ENCODE results near the gene IL17D. TPM values are rescaled to one million over a fixed set of nuclear protein-coding genes. Genes with fewer than 3 reads are reported as not detected.

IL17D gene, protein sequence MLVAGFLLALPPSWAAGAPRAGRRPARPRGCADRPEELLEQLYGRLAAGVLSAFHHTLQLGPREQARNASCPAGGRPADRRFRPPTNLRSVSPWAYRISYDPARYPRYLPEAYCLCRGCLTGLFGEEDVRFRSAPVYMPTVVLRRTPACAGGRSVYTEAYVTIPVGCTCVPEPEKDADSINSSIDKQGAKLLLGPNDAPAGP
- polyA plus RNA-seq: 28.4 and 32.8 TPM in 2 replicates

DNA sequence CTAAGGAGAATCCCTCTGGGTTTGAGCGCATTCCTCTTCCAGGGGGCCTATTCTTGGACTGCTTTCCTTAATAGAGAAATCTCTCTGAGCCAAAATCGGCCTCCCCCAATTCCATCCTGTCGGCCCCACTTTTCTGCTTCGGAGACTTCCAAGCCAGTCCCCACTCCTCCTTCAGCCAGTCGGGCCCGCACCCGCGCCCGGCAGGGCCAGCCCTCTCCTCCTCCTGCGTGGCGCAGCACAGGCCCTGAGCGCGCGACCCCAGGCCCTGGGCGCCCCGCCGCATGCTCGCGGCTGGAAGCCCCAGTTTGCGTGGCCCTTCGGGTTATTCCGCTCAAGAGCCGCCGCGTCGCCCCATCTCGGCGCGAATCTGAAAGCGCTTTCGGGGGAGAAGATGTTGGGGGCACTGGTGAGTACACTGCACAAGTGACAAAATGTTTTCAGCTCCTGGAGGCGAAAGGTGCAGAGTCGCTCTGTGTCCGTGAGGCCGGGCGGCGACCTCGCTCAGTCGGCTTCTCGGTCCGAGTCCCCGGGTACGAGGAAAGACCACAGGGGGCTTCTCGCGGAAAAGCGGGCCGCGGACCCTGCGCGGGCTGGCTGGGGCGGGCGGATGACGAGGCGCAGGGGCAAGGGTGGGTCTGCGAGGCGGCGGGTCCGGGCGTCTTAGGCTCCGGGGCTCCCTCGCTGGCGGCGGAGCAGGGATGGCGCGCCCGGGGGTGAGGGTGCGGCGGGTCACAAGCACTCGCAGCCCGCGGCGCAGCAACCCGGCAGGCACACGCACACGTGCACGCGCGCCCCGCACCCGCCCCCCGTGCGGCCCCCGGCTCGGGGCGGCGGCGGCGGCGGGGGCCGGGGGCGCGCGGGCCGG, at the start of gene IL17D:
IL17D (plus strand) TSS at position 785 of the 865 bp plus-strand sequence. CDS start 303 bp downstream, outside the sequence.

Other genes starting within 250 kb of the IL17D start
- gene CRYL1, start 177.8 kb upstream of the IL17D start, polyA plus RNA-seq: 3.5 and 7.0 TPM in 2 replicates
- 17.6 and 23.3 TPM in 2 replicates for gene IFT88, start 136.5 kb upstream of the IL17D start, polyA plus RNA-seq
- gene EEF1AKMT1, start 70.3 kb downstream of the IL17D start, polyA plus RNA-seq: 88.6 and 93.4 TPM in 2 replicates
- gene XPO4, start 199.0 kb downstream of the IL17D start, polyA plus RNA-seq: 8.9 and 11.1 TPM in 2 replicates

Data from Purkinje cell (primary cell).